Measurements from ENCODE around the gene PTPRB.

DNA sequence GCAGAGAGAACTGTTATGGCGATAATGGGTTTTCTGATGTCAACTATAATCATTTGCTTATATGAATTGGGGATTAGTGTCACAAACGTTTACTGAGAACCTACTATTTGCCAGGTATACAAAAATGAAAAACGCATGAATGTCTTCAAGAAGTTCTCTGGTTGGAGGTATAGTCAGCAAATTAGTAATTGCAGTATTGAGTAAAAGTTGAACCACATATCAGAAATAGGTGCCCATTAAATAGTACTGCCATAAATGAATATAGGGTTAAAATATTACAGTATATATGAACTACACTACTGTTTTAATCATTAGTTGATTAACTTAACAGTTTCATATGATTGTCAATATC, 60.0 kb downstream of the PTPRB start:
- TF ChIP-seq, protein P1, sequence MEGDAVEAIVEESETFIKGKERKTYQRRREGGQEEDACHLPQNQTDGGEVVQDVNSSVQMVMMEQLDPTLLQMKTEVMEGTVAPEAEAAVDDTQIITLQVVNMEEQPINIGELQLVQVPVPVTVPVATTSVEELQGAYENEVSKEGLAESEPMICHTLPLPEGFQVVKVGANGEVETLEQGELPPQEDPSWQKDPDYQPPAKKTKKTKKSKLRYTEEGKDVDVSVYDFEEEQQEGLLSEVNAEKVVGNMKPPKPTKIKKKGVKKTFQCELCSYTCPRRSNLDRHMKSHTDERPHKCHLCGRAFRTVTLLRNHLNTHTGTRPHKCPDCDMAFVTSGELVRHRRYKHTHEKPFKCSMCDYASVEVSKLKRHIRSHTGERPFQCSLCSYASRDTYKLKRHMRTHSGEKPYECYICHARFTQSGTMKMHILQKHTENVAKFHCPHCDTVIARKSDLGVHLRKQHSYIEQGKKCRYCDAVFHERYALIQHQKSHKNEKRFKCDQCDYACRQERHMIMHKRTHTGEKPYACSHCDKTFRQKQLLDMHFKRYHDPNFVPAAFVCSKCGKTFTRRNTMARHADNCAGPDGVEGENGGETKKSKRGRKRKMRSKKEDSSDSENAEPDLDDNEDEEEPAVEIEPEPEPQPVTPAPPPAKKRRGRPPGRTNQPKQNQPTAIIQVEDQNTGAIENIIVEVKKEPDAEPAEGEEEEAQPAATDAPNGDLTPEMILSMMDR (IDR thresholded peaks at IDR 0.05) = no peak
- TF ChIP-seq POLR2A (IDR thresholded peaks at IDR 0.05) = no peak
